Activated CD4-positive, alpha-beta T cell treated with anti-CD3 and anti-CD28 coated beads for 24 hours (primary cell): ENCODE data around the gene HSPB1.
A peak's percentile ranks its signal among the peaks of the same experiment; 100 is the strongest.
"Not testable (repeated sequence)": the region's sequence is repeated elsewhere in the genome, so short reads cannot be mapped to it uniquely, and the experiment has no call there.

Experiments used
- DNase-seq, 2 donors: peaks; one replicate each; pipeline ENCODE4 v3.0.0-alpha.2; 2020; ENCODE audit warnings: low read depth in 2 of 2

HSPB1 gene

GRCh38 chr7:76281706-76282343 lies 20.6 kb upstream of the HSPB1 start:
- no peak for DNase-seq

GRCh38 chr7:76282344-76283253 lies 19.9 kb upstream of the HSPB1 start:
- no peak for DNase-seq

GRCh38 chr7:76283254-76284159 lies 19.0 kb upstream of the HSPB1 start:
- no peak for DNase-seq

- DNase-seq, result no peak
These were observed 16.7 kb upstream of the HSPB1 start for GRCh38 chr7:76285604-76286374.

GRCh38 chr7:76286842-76287403 lies 15.6 kb upstream of the HSPB1 start:
- DNase-seq, result no peak

GRCh38 chr7:76290847-76291350 lies 11.6 kb upstream of the HSPB1 start:
- DNase-seq, result not testable (repeated sequence)

GRCh38 chr7:76291351-76292212 lies 10.9 kb upstream of the HSPB1 start:
- DNase-seq, result peak; percentile 87 to 91

- DNase-seq, result no peak
These were observed 10.3 kb upstream of the HSPB1 start for GRCh38 chr7:76292213-76292573.

- not testable (repeated sequence) for DNase-seq
These were observed 9.6 kb upstream of the HSPB1 start for GRCh38 chr7:76292911-76293310.

- DNase-seq, result no peak
These were observed 9.0 kb upstream of the HSPB1 start for GRCh38 chr7:76293407-76293901.

GRCh38 chr7:76294344-76295024 lies 8.0 kb upstream of the HSPB1 start:
- no peak for DNase-seq

GRCh38 chr7:76296743-76297740 lies 5.4 kb upstream of the HSPB1 start:
- DNase-seq, result no peak

GRCh38 chr7:76300166-76300731 lies 2.2 kb upstream of the HSPB1 start:
- DNase-seq, result no peak

- no peak for DNase-seq
These were observed 1.5 kb upstream of the HSPB1 start for GRCh38 chr7:76301000-76301399.

- peak; percentile 66 to 68 for DNase-seq
These were observed 1.0 kb downstream of the HSPB1 start for GRCh38 chr7:76303202-76304147.

- no peak for DNase-seq
These were observed 2.5 kb downstream of the HSPB1 start for GRCh38 chr7:76304888-76305375.
